H1 (cell line): ENCODE data around the gene CRTAP. TPM values are rescaled to one million over a fixed set of nuclear protein-coding genes. Genes with fewer than 3 reads are reported as not detected.

ENCODE experiments used
- CTCF ChIA-PET: fragments of 300-600 bp; sonication (Branson Sonifier 250); formaldehyde crosslinking; loops from one replicate; lab custom pipeline; 2021; ENCODE audit not compliant: partially characterized antibody; lab: Charles Lee
- POLR2A ChIA-PET: fragments of 300-600 bp; sonication (Branson Sonifier 250); formaldehyde crosslinking; loops from one replicate; lab custom pipeline; 2021; ENCODE audit warnings: inconsistent platforms; ENCODE audit not compliant: partially characterized antibody; lab: Charles Lee
- DNase-seq, 2 experiments: peaks; one replicate each; pipeline versions ENCODE4 v3.0.0 to v3.0.0-alpha.2; 2010 to 2022; ENCODE audit warnings: low spot score in 2 of 2, low read depth in 1 of 2, mixed read lengths in 1 of 2
- FAIRE-seq: peaks from 2 replicates; lab custom pipeline; 2011; peaks lifted over from hg19 to GRCh38; lab: Jason Lieb, UNC
- H2AFZ ChIP-seq: 2 replicates; pipeline ENCODE4 v1.8.1; 2012; ENCODE audit warnings: low read length, inconsistent platforms
- H2AK5ac ChIP-seq: 2 replicates; pipeline ENCODE4 v1.6.1; 2013; ENCODE audit warnings: low read depth, low read length
- H2BK120ac ChIP-seq: replicated peaks from 2 replicates; pipeline ENCODE3; 2013; ENCODE audit warnings: low read depth, low read length, inconsistent platforms
- H2BK12ac ChIP-seq: 2 replicates; pipeline ENCODE4 v1.6.1; 2013; ENCODE audit warnings: low read depth, low read length
- H2BK15ac ChIP-seq: 2 replicates; pipeline ENCODE4 v1.6.1; 2013; ENCODE audit warnings: low read length
- H2BK20ac ChIP-seq: 2 replicates; pipeline ENCODE4 v1.6.1; 2013; ENCODE audit warnings: low read length
- H2BK5ac ChIP-seq: 2 replicates; pipeline ENCODE4 v1.6.1; 2013; ENCODE audit warnings: low read depth, low read length
- H3K14ac ChIP-seq: 2 replicates; pipeline ENCODE4 v1.6.1; 2013; ENCODE audit warnings: inconsistent platforms; ENCODE audit not compliant: insufficient read length
- H3K18ac ChIP-seq: 2 replicates; pipeline ENCODE4 v1.6.1; 2013; ENCODE audit warnings: low read length; ENCODE audit errors: extremely low read depth
- H3K23ac ChIP-seq: 2 replicates; pipeline ENCODE4 v1.6.1; 2013; ENCODE audit warnings: inconsistent platforms; ENCODE audit not compliant: insufficient read length
- H3K23me2 ChIP-seq: 2 replicates; pipeline ENCODE4 v1.6.1; 2013; ENCODE audit warnings: low read depth, low read length
- H3K27ac ChIP-seq: 2 replicates; pipeline ENCODE4 v1.6.1; 2011; ENCODE audit warnings: low read depth, low read length, inconsistent platforms
- H3K27me3 ChIP-seq, 4 experiments: replicated peaks in 1 of 4; 1 replicate in 1 of 4; 2 replicates in 3 of 4; pipeline versions ENCODE4 v1.6.1 to v1.8.1; 2011 to 2013; ENCODE audit warnings: low read length in 3 of 4, mild to moderate bottlenecking in 3 of 4, inconsistent platforms in 2 of 4, mixed read lengths in 2 of 4, moderate library complexity in 1 of 4; ENCODE audit not compliant: control insufficient read depth in 3 of 4, insufficient read depth in 3 of 4; ENCODE audit errors: extremely low read depth in 1 of 4
- H3K36me3 ChIP-seq, 4 experiments: 2 replicates each; pipeline versions ENCODE4 v1.6.1 to v1.8.1; 2011 to 2013; ENCODE audit warnings: mild to moderate bottlenecking in 4 of 4, low read length in 3 of 4, moderate library complexity in 2 of 4, control low read depth in 1 of 4, inconsistent platforms in 1 of 4; ENCODE audit not compliant: insufficient read depth in 4 of 4, control insufficient read depth in 2 of 4
- H3K4ac ChIP-seq: replicated peaks from 2 replicates; pipeline ENCODE3; 2013; ENCODE audit warnings: low read length, low read depth, mixed read lengths, inconsistent platforms; ENCODE audit not compliant: insufficient read length
- H3K4me1 ChIP-seq, 4 experiments: replicated peaks in 1 of 4; 1 replicate in 1 of 4; 2 replicates in 3 of 4; pipeline versions ENCODE4 v1.6.1 to v1.8.1; 2011 to 2013; ENCODE audit warnings: low read length in 3 of 4, inconsistent platforms in 2 of 4, mixed read lengths in 1 of 4; ENCODE audit not compliant: insufficient read depth in 4 of 4, control insufficient read depth in 3 of 4
- H3K4me2 ChIP-seq, 2 experiments: 2 replicates each; pipeline versions ENCODE4 v1.6.1 to v1.8.1; 2011 to 2013; ENCODE audit warnings: low read depth in 2 of 2, low read length in 2 of 2, control low read depth in 1 of 2, inconsistent platforms in 1 of 2, mild to moderate bottlenecking in 1 of 2; ENCODE audit not compliant: insufficient read depth in 1 of 2
- H3K4me3 ChIP-seq, 4 experiments: fragments of 200-600, 300-600 bp in 1 of 4; sonication (generic), shearing (Covaris generic), sonication (Bioruptor Twin) in 1 of 4; 2 replicates each; pipeline versions ENCODE4 v1.5.1 to v1.8.1; 2011 to 2016; ENCODE audit warnings: low read length in 4 of 4, low read depth in 3 of 4, control low read depth in 2 of 4, inconsistent platforms in 2 of 4, mild to moderate bottlenecking in 2 of 4, mixed read lengths in 1 of 4, moderate library complexity in 1 of 4; ENCODE audit not compliant: insufficient read depth in 2 of 4; ENCODE audit errors: extremely low read depth in 1 of 4
- H3K56ac ChIP-seq: replicated peaks from 2 replicates; pipeline ENCODE3; 2013; ENCODE audit warnings: low read depth, mild to moderate bottlenecking, mixed read lengths, low read length, inconsistent platforms; ENCODE audit not compliant: insufficient read length
- H3K79me1 ChIP-seq: 2 replicates; pipeline ENCODE4 v1.6.1; 2013; ENCODE audit warnings: low read depth, low read length, control low read depth
- H3K79me2 ChIP-seq, 2 experiments: 2 replicates each; pipeline versions ENCODE4 v1.6.1 to v1.8.1; 2012 to 2013; ENCODE audit warnings: low read length in 2 of 2, mild to moderate bottlenecking in 2 of 2, inconsistent platforms in 1 of 2; ENCODE audit not compliant: insufficient read depth in 2 of 2, control insufficient read depth in 1 of 2
- H3K9ac ChIP-seq, 4 experiments: replicated peaks in 1 of 4; 1 replicate in 1 of 4; 2 replicates in 3 of 4; pipeline versions ENCODE4 v1.6.1 to v1.8.1; 2011 to 2013; ENCODE audit warnings: low read depth in 3 of 4, low read length in 3 of 4, control low read depth in 2 of 4, mild to moderate bottlenecking in 2 of 4, moderate library complexity in 2 of 4, inconsistent platforms in 1 of 4; ENCODE audit errors: extremely low read depth in 1 of 4
- H3K9me3 ChIP-seq, 2 experiments: 2 replicates each; pipeline versions ENCODE4 v1.6.1 to v1.8.1; 2012 to 2013; ENCODE audit warnings: mild to moderate bottlenecking in 2 of 2, moderate library complexity in 2 of 2, control low read depth in 1 of 2, inconsistent platforms in 1 of 2, low read depth in 1 of 2, low read length in 1 of 2, mixed read lengths in 1 of 2; ENCODE audit not compliant: insufficient read depth in 2 of 2
- H4K20me1 ChIP-seq, 2 experiments: replicated peaks in 1 of 2; 2 replicates each; pipeline versions ENCODE3 to v1.8.1; 2011 to 2013; ENCODE audit warnings: inconsistent platforms in 2 of 2, low read length in 2 of 2, mild to moderate bottlenecking in 1 of 2; ENCODE audit not compliant: insufficient read depth in 2 of 2, control insufficient read depth in 1 of 2
- H4K5ac ChIP-seq: 2 replicates; pipeline ENCODE4 v1.6.1; 2013; ENCODE audit warnings: low read length, low read depth, mixed read lengths, inconsistent platforms; ENCODE audit not compliant: insufficient read length
- H4K8ac ChIP-seq: 2 replicates; pipeline ENCODE4 v1.8.0; 2013; ENCODE audit warnings: mild to moderate bottlenecking, moderate library complexity, low read length, inconsistent platforms; ENCODE audit not compliant: insufficient read depth; ENCODE audit errors: extremely low read depth
- H4K91ac ChIP-seq: replicated peaks from 2 replicates; pipeline ENCODE3; 2013; ENCODE audit warnings: low read length, mixed read lengths, inconsistent platforms; ENCODE audit not compliant: insufficient read length
- BRCA1 ChIP-seq: IDR thresholded peaks from 2 replicates; pipeline ENCODE4 v1.6.1; 2012; ENCODE audit warnings: low read depth, low read length, improper control_type of control experiment
- CTBP2 ChIP-seq: IDR thresholded peaks from 2 replicates; pipeline ENCODE4 v1.7.0; 2011; ENCODE audit warnings: borderline replicate concordance, mild to moderate bottlenecking, moderate library complexity, mixed read lengths, low read length; ENCODE audit not compliant: insufficient read depth, insufficient read length
- EGR1 ChIP-seq: IDR thresholded peaks from 2 replicates; pipeline ENCODE4 v1.6.1; 2011; ENCODE audit warnings: low read depth, low read length, borderline replicate concordance
- GTF2F1 ChIP-seq: IDR thresholded peaks from 2 replicates; pipeline ENCODE4 v1.6.1; 2012; ENCODE audit warnings: low read depth, low read length, improper control_type of control experiment, borderline replicate concordance
- KDM4A ChIP-seq: IDR thresholded peaks from one replicate; pipeline ENCODE4 v1.7.1; 2012; ENCODE audit warnings: low read depth, mild to moderate bottlenecking, moderate library complexity, low read length, inconsistent platforms; ENCODE audit not compliant: severe bottlenecking
- POU5F1 ChIP-seq: IDR thresholded peaks from 2 replicates; pipeline ENCODE4 v1.6.1; 2011; ENCODE audit warnings: low read depth, mild to moderate bottlenecking, low read length, moderate library complexity
- RFX5 ChIP-seq: IDR thresholded peaks from 2 replicates; pipeline ENCODE4 v1.6.1; 2011; ENCODE audit warnings: low read depth, low read length, improper control_type of control experiment, borderline replicate concordance
- TAF7 ChIP-seq: optimal IDR thresholded peaks from 2 replicates; pipeline ENCODE3; 2011; ENCODE audit warnings: low read depth, mild to moderate bottlenecking, inconsistent platforms, low read length, moderate library complexity, borderline replicate concordance
- WGBS, 2 experiments: shearing (Covaris generic) in 1 of 2; methylation state at CpG; one replicate each; pipeline versions ENCODE4 v1.1.6 to v1.1.7; 2013 to 2015; ENCODE audit warnings: low lambda C conversion rate in 2 of 2, mixed read lengths in 2 of 2, inconsistent platforms in 1 of 2, low coverage in 1 of 2, missing lambda C conversion rate in 1 of 2; ENCODE audit not compliant: insufficient replicate concordance in 2 of 2, insufficient coverage in 1 of 2, insufficient read length in 1 of 2; ENCODE audit errors: extremely low coverage in 1 of 2, missing lambda C conversion rate in 1 of 2; 5-methylcytosine and 5-hydroxymethylcytosine counted together
- polyA plus RNA-seq, 7 experiments: library from polyadenylated mRNA; depleted of rRNA in 3 of 7; stranded (reverse) in 5 of 7; unstranded in 2 of 7; fragments of >200 nt in 5 of 7; fragments of 200-250 nt in 2 of 7; gene quantifications; 1 replicate in 5 of 7; 2 replicates in 1 of 7; 4 replicates in 1 of 7; pipeline versions ENCODE4 v1.2.1 to v1.2.3, GENCODE V29; 2011 to 2013; ENCODE audit warnings: missing spikeins in 2 of 7, mixed read lengths in 2 of 7
- total RNA-seq: library from RNA; stranded (reverse); fragmentation: NEBNext Ultra II Directional; extraction: Animal tissue kit (Norgen Biotek cat#: 25700); gene quantifications from 2 replicates; pipeline ENCODE4 v1.2.1, GENCODE V29; 2021

Gene CRTAP
- total and polyA plus RNA-seq, 2 of the 8 experiments (the other 6 are each of a cell fraction or from before 2014, with no cell fraction given): 159 to 188 TPM

GRCh38 chr3:33137691-33138090, 23.9 kb downstream of the CRTAP start:
- Histone ChIP-seq H3K23ac (no peak overlapping the region), H3K27me3 (no peaks in the 10 kb centered on the region), H3K23me2 (no peaks in the 10 kb centered on the region), H3K36me3 (peaks cover 0 to 18% (median 7%) of the 10 kb centered on the region in 4 experiments; a peak in 4 of 8 replicates), H2BK20ac (no peak overlapping the region), H2BK15ac (no peak overlapping the region), H3K79me2 (no peaks in the 10 kb centered on the region), H3K14ac (no peak overlapping the region), H3K56ac (no peak overlapping the region), H2AK5ac (no peak overlapping the region), H3K4me1 (no peaks in the 10 kb centered on the region), H3K4ac (no peak overlapping the region), H2BK5ac (no peak overlapping the region), H3K9ac (no peak overlapping the region), H4K91ac (no peak overlapping the region), H3K4me3 (no peak overlapping the region), H3K79me1 (no peaks in the 10 kb centered on the region; the same call in 1 of the 2 replicates), H2BK120ac (no peak overlapping the region), H4K8ac (no peak overlapping the region), H3K4me2 (no peak overlapping the region), H2BK12ac (no peak overlapping the region), H3K27ac (no peak overlapping the region), H2AFZ (no peak overlapping the region), H4K5ac (no peak overlapping the region), H4K20me1 (no peaks in the 10 kb centered on the region), H3K18ac (no peak overlapping the region), H3K9me3 (no peaks in the 10 kb centered on the region)
- TF ChIP-seq KDM4A (no peak), RFX5 (no peak), CTBP2 (no peak), TAF7 (no peak), BRCA1 (no peak), POU5F1 (no peak), EGR1 (no peak), GTF2F1 (no peak)
- WGBS, 2 experiments: 77% methylated on average over 1 of the region's 1 CpG; no CpG with 5 or more reads in 1 of the 2 experiments
- DNase-seq: no peak
- no peak for FAIRE-seq
- CTCF ChIA-PET: interaction anchor here (1.1 kb wide), 1 partner anchor 235 kb away, joined by 3 read pairs; no protein-coding TSS in a partner anchor
- POLR2A ChIA-PET: no interaction called here
